A549 (cell line): ENCODE data around the gene AGTPBP1. TPM values are rescaled to one million over a fixed set of nuclear protein-coding genes. Genes with fewer than 3 reads are reported as not detected.

Experiments used
- ATAC-seq, 2 experiments: fragments of 200-7000 bp in 1 of 2; fragments of >200 bp in 1 of 2; cut with Nextera tagmentation in 1 of 2; cut with Tn5 transposase in 1 of 2; 3 replicates each; pipeline versions ENCODE4 v1.8.0 to v1.9.1; 2018 to 2020; ENCODE audit warnings: mild to moderate bottlenecking in 1 of 2, moderate library complexity in 1 of 2
- CTCF ChIA-PET: fragments of 300-600 bp; sonication (Branson Sonifier 250); formaldehyde crosslinking; extraction: SDS; loops from one replicate; lab custom pipeline; 2021; ENCODE audit warnings: antibody characterized with exemption, inconsistent platforms; lab: Yijun Ruan, JAX
- POLR2A ChIA-PET: fragments of 350-600 bp; formaldehyde crosslinking; extraction: SDS; loops from one replicate; lab custom pipeline; 2021; ENCODE audit warnings: antibody characterized with exemption, inconsistent platforms; lab: Yijun Ruan, JAX
- DNase-seq, 2 experiments: peaks; one replicate each; pipeline versions ENCODE4 v3.0.0 to v3.0.0-alpha.2; 2011 to 2016; ENCODE audit warnings: low read depth in 1 of 2, low spot score in 1 of 2
- FAIRE-seq: peaks from 2 replicates; lab custom pipeline; 2011; peaks lifted over from hg19 to GRCh38; lab: Jason Lieb, UNC
- H3K27ac ChIP-seq, 2 experiments: fragments of >200 bp; sonication (Bioruptor Twin); formaldehyde crosslinking; 3 replicates each; pipeline ENCODE4 v1.5.1; 2016 to 2017
- H3K4me1 ChIP-seq: fragments of >200 bp; sonication (Bioruptor Twin); formaldehyde crosslinking; 3 replicates; pipeline ENCODE4 v1.6.1; 2016
- H3K4me2 ChIP-seq: fragments of >200 bp; sonication (Bioruptor Twin); formaldehyde crosslinking; 3 replicates; pipeline ENCODE4 v1.6.1; 2016
- H3K4me3 ChIP-seq: fragments of >200 bp; sonication (Bioruptor Twin); formaldehyde crosslinking; 3 replicates; pipeline ENCODE4 v1.5.1; 2016
- H3K9me3 ChIP-seq: fragments of >200 bp; sonication (Bioruptor Twin); formaldehyde crosslinking; 3 replicates; pipeline ENCODE4 v1.6.1; 2016
- BHLHE40 ChIP-seq: IDR thresholded peaks from 2 replicates; pipeline ENCODE4 v1.6.1; 2012; ENCODE audit warnings: low read depth, low read length, inconsistent platforms
- CBX2 ChIP-seq: fragments of 200-600 bp; sonication (generic); IDR thresholded peaks from 2 replicates; pipeline ENCODE4 v1.6.1; 2016; ENCODE audit warnings: low read depth, mild to moderate bottlenecking, borderline replicate concordance
- CBX8 ChIP-seq: fragments of 200-600 bp; sonication (generic); IDR thresholded peaks from 2 replicates; pipeline ENCODE4 v1.6.1; 2016
- ESRRA ChIP-seq: fragments of 150-350 bp; IDR thresholded peaks from 2 replicates; pipeline ENCODE4 v1.6.1; 2014; ENCODE audit warnings: mild to moderate bottlenecking, low read length, borderline replicate concordance
- FOXS1 ChIP-seq: fragments of 250-450 bp; sonication (Bioruptor Pico); IDR thresholded peaks from 2 replicates; pipeline ENCODE4 v1.5.0; 2020; ENCODE audit warnings: mild to moderate bottlenecking, moderate library complexity
- JUNB ChIP-seq: fragments of >200 bp; sonication (Bioruptor Twin); formaldehyde crosslinking; IDR thresholded peaks from 2 replicates; pipeline ENCODE4 v1.6.1; 2016
- KDM1A ChIP-seq: fragments of 200-600 bp; sonication (generic); IDR thresholded peaks from 2 replicates; pipeline ENCODE4 v1.6.1; 2016; ENCODE audit warnings: low read depth, mild to moderate bottlenecking
- KDM5A ChIP-seq: fragments of 200-600 bp; sonication (generic); IDR thresholded peaks from 2 replicates; pipeline ENCODE4 v1.6.1; 2016; ENCODE audit warnings: antibody characterized with exemption, mild to moderate bottlenecking
- MAZ ChIP-seq: fragments of 150-350 bp; IDR thresholded peaks from 2 replicates; pipeline ENCODE4 v1.6.1; 2014; ENCODE audit warnings: antibody characterized with exemption, low read depth, low read length, borderline replicate concordance
- MYC ChIP-seq: IDR thresholded peaks from 2 replicates; pipeline ENCODE4 v1.6.1; 2012; ENCODE audit warnings: mild to moderate bottlenecking, inconsistent platforms, low read length, improper control_type of control experiment, borderline replicate concordance
- NFE2L2 ChIP-seq: fragments of 150-350 bp; conservative IDR thresholded peaks from 2 replicates; pipeline ENCODE4 v1.6.1; 2014; ENCODE audit warnings: low read length
- PHF8 ChIP-seq: fragments of 200-600 bp; sonication (generic); IDR thresholded peaks from 2 replicates; pipeline ENCODE4 v1.6.1; 2016; ENCODE audit warnings: low read depth, mild to moderate bottlenecking, antibody characterized with exemption, moderate library complexity, borderline replicate concordance
- POLR2A ChIP-seq: IDR thresholded peaks from 2 replicates; pipeline ENCODE4 v1.6.1; 2012; ENCODE audit warnings: mild to moderate bottlenecking, low read length
- POLR2AphosphoS2 ChIP-seq: conservative IDR thresholded peaks from 2 replicates; pipeline ENCODE4 v1.6.1; 2012; ENCODE audit warnings: low read length, improper control_type of control experiment, inconsistent platforms
- RAD21 ChIP-seq, 2 experiments: fragments of >200 bp in 1 of 2; sonication (Bioruptor Twin) in 1 of 2; formaldehyde crosslinking in 1 of 2; IDR thresholded peaks in 1 of 2; conservative IDR thresholded peaks in 1 of 2; 2 replicates in 1 of 2; 3 replicates in 1 of 2; pipeline ENCODE4 v1.6.1; 2012 to 2018; ENCODE audit warnings: inconsistent platforms in 1 of 2
- SREBF2 ChIP-seq: fragments of 450-650 bp; IDR thresholded peaks from 2 replicates; pipeline ENCODE4 v1.6.1; 2014; ENCODE audit warnings: mild to moderate bottlenecking, moderate library complexity
- ZFP36 ChIP-seq: fragments of 450-650 bp; IDR thresholded peaks from 2 replicates; pipeline ENCODE4 v1.6.1; 2014; ENCODE audit warnings: borderline replicate concordance; ENCODE audit not compliant: partially characterized antibody
- ZSCAN20 ChIP-seq: fragments of 250-450 bp; sonication (Bioruptor Pico); IDR thresholded peaks from 2 replicates; pipeline ENCODE4 v1.8.0; 2022; ENCODE audit warnings: mild to moderate bottlenecking, moderate library complexity
- WGBS: methylation state at CpG from one replicate; pipeline ENCODE4 v1.1.6; 2017; ENCODE audit errors: missing lambda C conversion rate; 5-methylcytosine and 5-hydroxymethylcytosine counted together
- polyA plus RNA-seq, 4 experiments: library from polyadenylated mRNA; depleted of rRNA in 3 of 4; stranded (reverse); fragments of >200 nt; fragmentation: RNase III in 1 of 4; extraction: RNeasy Plus Mini Kit Qiagen cat#74134 plus additional on column Dnase treatment in 1 of 4; gene quantifications; 2 replicates in 3 of 4; 3 replicates in 1 of 4; pipeline ENCODE4 v1.2.3, GENCODE V29; 2011 to 2017
- TF ChIP-seq, protein P1 (sequence below): IDR thresholded peaks from 2 replicates; pipeline ENCODE4 v1.6.1; 2012
- TF ChIP-seq, protein P2 (sequence below): fragments of >200 bp; sonication (Bioruptor Twin); formaldehyde crosslinking; IDR thresholded peaks from 3 replicates; pipeline ENCODE4 v1.5.1; 2016
- TF ChIP-seq, protein P3 (sequence below): fragments of >200 bp; sonication (Bioruptor Twin); formaldehyde crosslinking; IDR thresholded peaks from 2 replicates; pipeline ENCODE4 v1.6.1; 2016
- TF ChIP-seq, protein P4 (sequence below): IDR thresholded peaks from 2 replicates; pipeline ENCODE4 v1.6.1; 2012; ENCODE audit warnings: low read depth, borderline replicate concordance

AGTPBP1 gene
- polyA plus RNA-seq, 2 of the 4 experiments (the other 2 are of a cell fraction): 8.9 to 18.8 TPM

DNA sequence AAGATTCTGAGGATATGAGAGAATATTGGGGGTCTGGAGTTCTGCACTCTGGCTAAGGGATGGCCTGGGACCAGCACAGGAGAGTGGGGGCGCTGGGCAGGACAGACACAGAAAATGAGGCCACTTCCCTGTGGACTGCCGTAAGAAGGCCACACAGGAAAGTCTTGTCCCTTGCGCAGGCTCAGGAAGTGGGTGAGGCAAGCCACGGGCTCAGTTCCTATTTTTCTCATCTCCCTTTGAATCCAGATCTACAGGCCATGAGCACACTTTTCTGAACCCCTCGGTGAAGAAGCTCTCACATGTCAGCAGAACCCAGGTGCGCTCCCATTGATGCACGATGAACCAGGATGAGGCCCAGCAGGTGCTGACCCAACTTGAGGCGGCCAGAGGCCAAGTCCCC lies 207.4 kb downstream of the AGTPBP1 start:
- no peak for TF ChIP-seq CBX2
- no peak for TF ChIP-seq POLR2A
- no peak for TF ChIP-seq FOXS1 (CRISPR knock-in tag)
- TF ChIP-seq CBX8: no peak
- CTCF ChIA-PET: interaction anchor here (1.1 kb wide), 1 partner anchor 55 kb away, joined by 3 read pairs; no protein-coding TSS in a partner anchor
- H3K4me2 ChIP-seq: no peak overlapping the region
- DNase-seq: no peak
- POLR2A ChIA-PET: no interaction called here
- no peaks in the 10 kb centered on the region for H3K9me3 ChIP-seq
- H3K4me1 ChIP-seq: no peaks in the 10 kb centered on the region
- 71% methylated on average over 8 of the region's 8 CpGs for WGBS
- no peak overlapping the region for H3K27ac ChIP-seq
- no peak overlapping the region for H3K4me3 ChIP-seq
- no peak for FAIRE-seq
- no peak for ATAC-seq

DNA sequence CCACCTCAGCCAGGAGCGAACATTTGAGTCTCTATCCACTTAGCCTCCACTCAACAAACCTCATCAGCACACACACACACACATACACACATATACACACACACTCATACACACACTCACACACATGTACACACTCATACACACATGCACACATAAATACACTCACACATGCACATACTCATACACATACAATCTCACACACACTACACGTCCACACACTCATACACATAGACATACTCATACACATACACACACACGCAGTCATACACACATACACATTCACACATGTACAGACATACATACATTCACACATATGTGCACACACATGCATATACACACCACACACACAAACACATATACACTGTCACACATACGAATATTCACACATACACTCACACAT lies 208.2 kb downstream of the AGTPBP1 start:
- FAIRE-seq (no peak), DNase-seq (no peak), ATAC-seq (no peak)
- Histone ChIP-seq H3K4me1 (no peaks in the 10 kb centered on the region), H3K4me2 (no peak overlapping the region), H3K27ac (no peak overlapping the region), H3K9me3 (no peaks in the 10 kb centered on the region), H3K4me3 (no peak overlapping the region)
- ChIA-PET POLR2A (no interaction called here), CTCF (interaction anchor here (1.1 kb wide), 1 partner anchor 55 kb away, joined by 3 read pairs; no protein-coding TSS in a partner anchor)
- TF ChIP-seq JUNB (no peak), ZSCAN20 (CRISPR knock-in tag) (no peak), RAD21 (conservative IDR thresholded peaks at IDR 0.05 in 1 of 2, IDR thresholded peaks at IDR 0.05 in 1 of 2) (no peak), KDM5A (no peak), PHF8 (no peak), POLR2AphosphoS2 (no peak), MYC (no peak), ZFP36 (no peak), ESRRA (no peak), SREBF2 (no peak), BHLHE40 (no peak), POLR2A (no peak), KDM1A (no peak), MAZ (no peak)
- TF ChIP-seq, protein P1, sequence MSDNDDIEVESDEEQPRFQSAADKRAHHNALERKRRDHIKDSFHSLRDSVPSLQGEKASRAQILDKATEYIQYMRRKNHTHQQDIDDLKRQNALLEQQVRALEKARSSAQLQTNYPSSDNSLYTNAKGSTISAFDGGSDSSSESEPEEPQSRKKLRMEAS: no peak
- TF ChIP-seq, protein P2, sequence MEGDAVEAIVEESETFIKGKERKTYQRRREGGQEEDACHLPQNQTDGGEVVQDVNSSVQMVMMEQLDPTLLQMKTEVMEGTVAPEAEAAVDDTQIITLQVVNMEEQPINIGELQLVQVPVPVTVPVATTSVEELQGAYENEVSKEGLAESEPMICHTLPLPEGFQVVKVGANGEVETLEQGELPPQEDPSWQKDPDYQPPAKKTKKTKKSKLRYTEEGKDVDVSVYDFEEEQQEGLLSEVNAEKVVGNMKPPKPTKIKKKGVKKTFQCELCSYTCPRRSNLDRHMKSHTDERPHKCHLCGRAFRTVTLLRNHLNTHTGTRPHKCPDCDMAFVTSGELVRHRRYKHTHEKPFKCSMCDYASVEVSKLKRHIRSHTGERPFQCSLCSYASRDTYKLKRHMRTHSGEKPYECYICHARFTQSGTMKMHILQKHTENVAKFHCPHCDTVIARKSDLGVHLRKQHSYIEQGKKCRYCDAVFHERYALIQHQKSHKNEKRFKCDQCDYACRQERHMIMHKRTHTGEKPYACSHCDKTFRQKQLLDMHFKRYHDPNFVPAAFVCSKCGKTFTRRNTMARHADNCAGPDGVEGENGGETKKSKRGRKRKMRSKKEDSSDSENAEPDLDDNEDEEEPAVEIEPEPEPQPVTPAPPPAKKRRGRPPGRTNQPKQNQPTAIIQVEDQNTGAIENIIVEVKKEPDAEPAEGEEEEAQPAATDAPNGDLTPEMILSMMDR: no peak
- TF ChIP-seq, protein P3, sequence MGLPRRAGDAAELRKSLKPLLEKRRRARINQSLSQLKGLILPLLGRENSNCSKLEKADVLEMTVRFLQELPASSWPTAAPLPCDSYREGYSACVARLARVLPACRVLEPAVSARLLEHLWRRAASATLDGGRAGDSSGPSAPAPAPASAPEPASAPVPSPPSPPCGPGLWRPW: no peak
- TF ChIP-seq, protein P4, sequence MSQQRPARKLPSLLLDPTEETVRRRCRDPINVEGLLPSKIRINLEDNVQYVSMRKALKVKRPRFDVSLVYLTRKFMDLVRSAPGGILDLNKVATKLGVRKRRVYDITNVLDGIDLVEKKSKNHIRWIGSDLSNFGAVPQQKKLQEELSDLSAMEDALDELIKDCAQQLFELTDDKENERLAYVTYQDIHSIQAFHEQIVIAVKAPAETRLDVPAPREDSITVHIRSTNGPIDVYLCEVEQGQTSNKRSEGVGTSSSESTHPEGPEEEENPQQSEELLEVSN: no peak
- 67% methylated on average over 4 of the region's 4 CpGs for WGBS

DNA sequence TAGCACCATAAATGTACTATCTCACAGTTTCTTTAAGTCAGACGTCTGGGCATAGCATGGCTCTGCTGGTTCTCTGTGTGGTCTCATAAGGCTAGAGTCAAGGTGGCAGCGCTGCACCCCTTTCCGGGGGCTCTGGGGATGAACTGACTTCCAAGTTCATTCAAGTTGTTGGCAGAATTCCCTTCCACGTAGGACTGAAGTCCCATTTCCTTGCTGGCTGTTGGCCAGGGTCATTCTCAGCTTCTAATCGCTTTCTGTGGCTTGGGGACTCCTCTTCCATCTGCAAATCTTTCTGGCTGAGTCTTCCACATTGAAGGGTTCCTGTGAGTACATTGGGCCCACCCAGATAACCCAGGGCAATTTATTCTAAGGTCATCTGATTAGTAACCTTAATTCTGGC lies 211.0 kb downstream of the AGTPBP1 start:
- ChIA-PET POLR2A (no interaction called here), CTCF (no interaction called here)

More for the DNA sequence above, 211.0 kb downstream of the AGTPBP1 start:
- FAIRE-seq (no peak), ATAC-seq (no peak), DNase-seq (no peak)
- Histone ChIP-seq H3K4me1 (no peaks in the 10 kb centered on the region), H3K9me3 (no peaks in the 10 kb centered on the region; the same call in 2 of the 3 replicates), H3K4me2 (no peak overlapping the region), H3K4me3 (no peak overlapping the region), H3K27ac (no peak overlapping the region)
- TF ChIP-seq ZFP36 (no peak), NFE2L2 (no peak)
- 19% methylated on average over 5 of the region's 5 CpGs for WGBS
